K562 treated with DMSO at 1 percent for 24 hours (cell line): ENCODE measurements around the gene NSF. TPM values are rescaled to one million over a fixed set of nuclear protein-coding genes. Genes with fewer than 3 reads are reported as not detected.

Experiments used
- total RNA-seq: library from RNA; unstranded; fragments of 300-600 nt; gene quantifications from 2 replicates; pipeline ENCODE4 v1.2.3, GENCODE V29; 2022; ENCODE audit warnings: low read depth; ENCODE audit not compliant: insufficient read depth

NSF gene
- total RNA-seq, result 31.5 and 35.6 TPM in 2 replicates

DNA sequence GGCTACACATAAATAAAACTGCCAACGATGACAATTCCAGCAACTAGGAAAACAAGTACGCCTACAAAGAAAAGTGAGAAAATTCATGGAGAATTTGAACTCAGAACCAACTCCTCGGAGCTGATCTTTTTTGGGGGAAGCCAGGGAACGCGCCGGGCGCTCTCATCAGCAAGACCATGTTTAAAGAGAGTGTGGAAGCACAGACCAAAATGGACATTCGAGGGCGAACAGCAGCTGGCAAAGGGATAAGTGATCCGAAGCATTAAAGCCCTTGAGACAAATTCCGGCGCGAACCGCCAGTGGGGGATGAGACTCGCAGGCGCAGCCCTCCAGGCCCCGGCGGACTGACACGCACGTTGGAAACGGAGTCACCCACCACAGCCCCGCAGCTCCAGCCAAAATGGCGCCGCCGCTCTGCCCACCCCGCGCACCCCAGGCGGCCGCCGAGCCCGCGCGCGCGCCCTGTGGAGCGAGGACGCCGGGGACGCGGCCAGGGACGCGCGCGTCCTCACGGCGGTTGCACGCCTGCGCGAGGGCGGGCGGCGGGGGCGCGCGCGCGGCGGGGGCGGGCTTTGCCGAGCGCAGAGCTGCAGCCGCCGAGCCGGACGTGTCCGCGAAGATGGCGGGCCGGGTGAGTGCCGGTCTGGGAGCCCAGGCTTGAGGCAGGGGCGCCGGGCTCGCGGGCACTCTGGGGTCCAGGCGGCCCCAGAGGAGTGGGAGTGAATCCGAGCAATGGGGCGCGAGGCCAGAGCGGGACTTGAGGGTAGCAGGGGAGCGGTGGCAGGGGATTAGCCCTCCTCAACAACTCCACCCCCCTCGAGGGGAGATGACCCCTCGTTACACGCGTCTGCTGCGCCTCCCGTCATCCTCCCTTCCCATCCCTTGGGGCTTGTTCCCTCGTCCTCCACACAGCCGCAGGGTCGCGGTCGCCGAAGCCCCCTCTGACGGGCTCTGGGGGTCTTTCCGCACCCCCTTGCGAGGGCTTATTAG, at the start of gene NSF:
Gene NSF (plus strand): TSS at position 513 of the 990 bp plus-strand sequence. CDS start 107 bp downstream, at position 620.

DNA sequence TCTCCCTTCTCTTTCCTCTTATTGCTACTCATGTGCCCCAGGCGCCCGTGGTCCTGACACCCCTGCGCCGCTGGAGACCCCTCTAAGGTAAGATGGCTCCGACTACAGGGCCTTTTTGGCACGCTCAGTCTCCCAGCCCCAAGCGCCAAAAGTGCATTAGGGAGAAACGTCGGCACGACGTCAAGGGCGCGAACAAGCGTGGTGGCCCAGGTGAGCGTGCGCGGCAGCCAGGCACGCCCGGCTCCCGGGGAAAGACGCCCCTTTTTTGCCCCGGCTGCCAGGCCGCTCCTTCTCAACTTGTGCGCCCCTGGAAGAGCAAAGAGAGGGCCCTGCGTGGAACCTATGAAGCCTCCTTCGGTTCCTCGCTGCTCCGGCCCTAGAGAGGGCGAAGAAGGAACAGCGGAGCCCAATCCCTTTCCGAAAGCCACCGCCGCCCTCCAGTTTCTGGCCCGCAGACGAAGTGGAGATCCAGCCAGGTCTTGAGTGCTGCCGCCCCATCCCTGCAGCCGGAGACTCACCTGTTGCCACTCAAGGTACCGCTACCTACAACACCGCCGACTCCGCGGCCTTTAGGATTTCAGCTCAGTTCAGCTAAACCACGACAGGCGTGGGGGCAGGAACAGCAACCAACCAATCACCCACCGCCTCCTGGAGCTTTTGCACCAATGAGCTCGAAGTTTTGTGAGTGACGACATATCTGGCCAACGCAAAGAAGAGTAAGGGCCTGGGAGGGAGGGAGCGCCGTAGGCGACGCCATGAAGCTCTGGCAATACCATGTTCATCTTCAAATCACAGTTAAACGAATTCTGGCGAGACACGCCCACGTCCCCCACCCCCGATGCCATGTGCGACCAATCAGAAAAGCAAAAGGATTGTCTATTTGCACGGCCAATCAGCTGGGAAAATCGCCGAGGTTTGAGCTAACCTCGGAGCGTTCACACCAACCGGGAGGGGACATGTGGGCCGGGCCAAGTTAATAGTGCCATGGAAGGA, 11.1 kb upstream of the NSF start, which contains the start of gene ARL17A:
Gene ARL17A (minus strand): TSS at position 609 of the 993 bp plus-strand sequence. CDS start 3,369 bp downstream, outside the sequence.

Other genes with a start within 250 kb of the NSF start
- 1.5 and 1.6 TPM in 2 replicates for gene ARL17B, start 228.9 kb upstream of the NSF start, total RNA-seq
- 5.1 and 5.5 TPM in 2 replicates for gene LRRC37A2, start 78.2 kb upstream of the NSF start, total RNA-seq
- gene ARL17A, start 11.0 kb upstream of the NSF start, total RNA-seq, result 6.0 and 7.1 TPM in 2 replicates
- 1.6 and 2.1 TPM in 2 replicates for gene WNT3, start 228.0 kb downstream of the NSF start, total RNA-seq